ENCODE results near the gene REN. TPM values are rescaled to one million over a fixed set of nuclear protein-coding genes. Genes with fewer than 3 reads are reported as not detected.
A peak's percentile ranks its signal among the peaks of the same experiment; 100 is the strongest.

REN gene
- total and polyA plus RNA-seq, 2 of the 13 experiments (the other 11 are each of a cell fraction or from before 2014, with no cell fraction given), result not detected

DNA sequence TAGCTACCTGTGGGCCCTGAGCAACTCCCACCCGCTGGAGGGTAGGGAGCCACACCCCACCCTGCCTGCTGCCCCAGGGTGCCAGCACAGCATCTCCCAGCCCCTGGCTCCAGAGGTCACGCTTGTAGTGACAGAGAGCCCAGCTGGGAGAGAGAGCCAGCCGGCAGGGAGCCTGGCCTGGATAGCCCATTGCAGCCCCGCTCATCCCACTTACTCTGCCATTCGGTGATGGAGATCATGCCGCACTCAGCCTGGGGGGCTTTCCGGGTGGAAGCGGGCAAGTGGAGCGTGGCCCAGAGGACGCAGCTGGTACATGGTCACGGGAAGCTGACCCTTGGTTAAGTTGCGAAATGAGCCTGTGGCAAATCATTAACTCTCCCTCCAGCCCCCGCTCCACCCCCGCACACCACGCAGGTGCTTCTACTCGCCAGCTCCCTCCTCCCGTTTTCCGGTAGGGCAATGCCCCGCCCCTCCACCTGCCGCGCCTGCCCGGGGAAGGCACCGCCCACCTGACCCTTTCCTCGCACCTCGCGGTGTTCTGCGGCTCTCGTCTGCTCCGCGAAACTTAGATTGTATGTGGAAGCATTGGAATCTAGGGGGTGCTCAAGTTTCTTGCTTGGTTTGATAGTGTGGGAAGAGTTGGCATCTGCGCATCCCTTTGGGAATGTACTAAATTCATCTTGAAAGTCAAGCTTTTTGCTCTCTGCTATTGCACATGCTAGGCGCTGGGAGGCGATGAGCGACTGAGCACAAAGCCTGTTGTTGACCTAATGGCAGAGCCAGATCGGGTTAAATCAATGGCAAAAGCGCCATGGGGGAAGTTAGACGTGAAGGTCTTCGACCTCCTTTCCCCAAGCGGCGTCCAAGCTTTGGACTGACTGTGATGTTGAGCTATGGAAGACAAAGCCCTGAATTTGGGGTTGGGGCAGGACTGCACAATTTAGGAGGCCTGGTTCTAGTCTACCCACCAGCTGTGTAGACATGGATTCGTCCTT lies 47.8 kb upstream of the REN start, which contains the start of gene GOLT1A (continued):
- TF ChIP-seq, protein P1, sequence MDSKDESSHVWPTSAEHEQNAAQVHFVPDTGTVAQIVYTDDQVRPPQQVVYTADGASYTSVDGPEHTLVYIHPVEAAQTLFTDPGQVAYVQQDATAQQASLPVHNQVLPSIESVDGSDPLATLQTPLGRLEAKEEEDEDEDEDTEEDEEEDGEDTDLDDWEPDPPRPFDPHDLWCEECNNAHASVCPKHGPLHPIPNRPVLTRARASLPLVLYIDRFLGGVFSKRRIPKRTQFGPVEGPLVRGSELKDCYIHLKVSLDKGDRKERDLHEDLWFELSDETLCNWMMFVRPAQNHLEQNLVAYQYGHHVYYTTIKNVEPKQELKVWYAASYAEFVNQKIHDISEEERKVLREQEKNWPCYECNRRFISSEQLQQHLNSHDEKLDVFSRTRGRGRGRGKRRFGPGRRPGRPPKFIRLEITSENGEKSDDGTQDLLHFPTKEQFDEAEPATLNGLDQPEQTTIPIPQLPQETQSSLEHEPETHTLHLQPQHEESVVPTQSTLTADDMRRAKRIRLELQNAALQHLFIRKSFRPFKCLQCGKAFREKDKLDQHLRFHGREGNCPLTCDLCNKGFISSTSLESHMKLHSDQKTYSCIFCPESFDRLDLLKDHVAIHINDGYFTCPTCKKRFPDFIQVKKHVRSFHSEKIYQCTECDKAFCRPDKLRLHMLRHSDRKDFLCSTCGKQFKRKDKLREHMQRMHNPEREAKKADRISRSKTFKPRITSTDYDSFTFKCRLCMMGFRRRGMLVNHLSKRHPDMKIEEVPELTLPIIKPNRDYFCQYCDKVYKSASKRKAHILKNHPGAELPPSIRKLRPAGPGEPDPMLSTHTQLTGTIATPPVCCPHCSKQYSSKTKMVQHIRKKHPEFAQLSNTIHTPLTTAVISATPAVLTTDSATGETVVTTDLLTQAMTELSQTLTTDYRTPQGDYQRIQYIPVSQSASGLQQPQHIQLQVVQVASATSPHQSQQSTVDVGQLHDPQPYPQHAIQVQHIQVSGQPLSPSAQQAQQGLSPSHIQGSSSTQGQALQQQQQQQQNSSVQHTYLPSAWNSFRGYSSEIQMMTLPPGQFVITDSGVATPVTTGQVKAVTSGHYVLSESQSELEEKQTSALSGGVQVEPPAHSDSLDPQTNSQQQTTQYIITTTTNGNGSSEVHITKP (CRISPR knock-in tag; IDR thresholded peaks at IDR 0.05; ENCODE audit: low read depth), result peak; percentile 95
- TF ChIP-seq ZBTB38 (CRISPR knock-in tag; IDR thresholded peaks at IDR 0.05), result peak; percentile 69; the same call in 1 of the 2 replicates
- TF ChIP-seq REXO4 (CRISPR knock-in tag; IDR thresholded peaks at IDR 0.05; ENCODE audit: borderline replicate concordance), result no peak
- TF ChIP-seq, protein P2, sequence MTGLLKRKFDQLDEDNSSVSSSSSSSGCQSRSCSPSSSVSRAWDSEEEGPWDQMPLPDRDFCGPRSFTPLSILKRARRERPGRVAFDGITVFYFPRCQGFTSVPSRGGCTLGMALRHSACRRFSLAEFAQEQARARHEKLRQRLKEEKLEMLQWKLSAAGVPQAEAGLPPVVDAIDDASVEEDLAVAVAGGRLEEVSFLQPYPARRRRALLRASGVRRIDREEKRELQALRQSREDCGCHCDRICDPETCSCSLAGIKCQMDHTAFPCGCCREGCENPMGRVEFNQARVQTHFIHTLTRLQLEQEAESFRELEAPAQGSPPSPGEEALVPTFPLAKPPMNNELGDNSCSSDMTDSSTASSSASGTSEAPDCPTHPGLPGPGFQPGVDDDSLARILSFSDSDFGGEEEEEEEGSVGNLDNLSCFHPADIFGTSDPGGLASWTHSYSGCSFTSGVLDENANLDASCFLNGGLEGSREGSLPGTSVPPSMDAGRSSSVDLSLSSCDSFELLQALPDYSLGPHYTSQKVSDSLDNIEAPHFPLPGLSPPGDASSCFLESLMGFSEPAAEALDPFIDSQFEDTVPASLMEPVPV (CRISPR knock-in tag; IDR thresholded peaks at IDR 0.05), result peak; percentile 87
- peak; percentile 61; the same call in 1 of the 2 replicates for TF ChIP-seq TRAFD1 (CRISPR knock-in tag; IDR thresholded peaks at IDR 0.05; ENCODE audit: borderline replicate concordance)
- no peak for TF ChIP-seq ZSCAN25 (CRISPR knock-in tag; IDR thresholded peaks at IDR 0.05)
- no peak for TF ChIP-seq ZNF101 (CRISPR knock-in tag; IDR thresholded peaks at IDR 0.05; ENCODE audit: borderline replicate concordance, low read depth)
- no peak for TF ChIP-seq ZC3H4 (CRISPR knock-in tag; IDR thresholded peaks at IDR 0.05; ENCODE audit: borderline replicate concordance)
- no peak for TF ChIP-seq ZNF17 (CRISPR knock-in tag; IDR thresholded peaks at IDR 0.05)
- no peak for TF ChIP-seq ZNF260 (CRISPR knock-in tag; IDR thresholded peaks at IDR 0.05; ENCODE audit: borderline replicate concordance, low read depth)
- peak; percentile 89 for TF ChIP-seq IRF2 (CRISPR knock-in tag; IDR thresholded peaks at IDR 0.05)
- TF ChIP-seq TERF1 (CRISPR knock-in tag; IDR thresholded peaks at IDR 0.05), result 0 out of 2 replicates have a peak, but pooled peaks have one; percentile 16
- no peak for TF ChIP-seq ZNF841 (CRISPR knock-in tag; IDR thresholded peaks at IDR 0.05; ENCODE audit: borderline replicate concordance)
- no peak for TF ChIP-seq SIX1 (CRISPR knock-in tag; IDR thresholded peaks at IDR 0.05; ENCODE audit: borderline replicate concordance)
- peak; percentile 20; the same call in 1 of the 2 replicates for TF ChIP-seq ZZZ3 (CRISPR knock-in tag; IDR thresholded peaks at IDR 0.05; ENCODE audit: borderline replicate concordance)
- TF ChIP-seq ZNF354B (CRISPR knock-in tag; IDR thresholded peaks at IDR 0.05), result 0 out of 2 replicates have a peak, but pooled peaks have one; percentile 22

Measured in HepG2 (cell line).